Psoas muscle (tissue), 8 donors: ENCODE results near the gene MANEAL. TPM values are rescaled to one million over a fixed set of nuclear protein-coding genes. Genes with fewer than 3 reads are reported as not detected.

Experiments
- ATAC-seq, 4 donors: fragments of 200-7000 bp; cut with Tn5 transposase; one replicate each; pipeline ENCODE4 v1.9.1; 2020; ENCODE audit warnings: moderate library complexity in 3 of 4, mild to moderate bottlenecking in 2 of 4
- DNase-seq, 2 donors: peaks; one replicate each; pipeline ENCODE4 v3.0.0-alpha.2; 2020
- H3K27ac ChIP-seq: fragments of 200-600 bp; one replicate; pipeline ENCODE4 v1.8.0; 2022
- H3K27me3 ChIP-seq, 3 donors: fragments of 200-600 bp in 1 of 3; one replicate each; pipeline versions ENCODE4 v1.6.1 to v1.8.0; 2013 to 2022; ENCODE audit warnings: low read length in 2 of 3, mild to moderate bottlenecking in 2 of 3, moderate library complexity in 1 of 3; ENCODE audit not compliant: insufficient read depth in 3 of 3
- H3K36me3 ChIP-seq, 2 donors: fragments of 200-600 bp in 1 of 2; one replicate each; pipeline versions ENCODE4 v1.6.1 to v1.8.0; 2013 to 2022; ENCODE audit warnings: low read depth in 1 of 2, mild to moderate bottlenecking in 1 of 2, moderate library complexity in 1 of 2; ENCODE audit not compliant: insufficient read depth in 1 of 2
- H3K4me1 ChIP-seq: fragments of 200-600 bp; one replicate; pipeline ENCODE4 v1.8.0; 2022
- H3K4me3 ChIP-seq: fragments of 200-600 bp; one replicate; pipeline ENCODE4 v1.8.0; 2022; ENCODE audit warnings: mild to moderate bottlenecking
- H3K9me3 ChIP-seq: fragments of 200-600 bp; one replicate; pipeline ENCODE4 v1.8.0; 2022
- CTCF ChIP-seq: fragments of 200-600 bp; IDR thresholded peaks from one replicate; pipeline ENCODE4 v1.8.0; 2022; ENCODE audit warnings: antibody characterized with exemption
- WGBS, 3 donors: extraction: QIAGEN DNeasy Blood & Tissue Kit; methylation state at CpG; one replicate each; pipeline versions ENCODE4 v1.1.6 to v1.1.7; 2013; 5-methylcytosine and 5-hydroxymethylcytosine counted together
- intact Hi-C, 2 donors: fragments of 100-400 bp; cut with DNase I; formaldehyde crosslinking; loops; one replicate each; pipeline versions ENCODE4 v1.11.0 to v1.14.2; 2022
- polyA plus RNA-seq, 3 donors: library from polyadenylated mRNA; stranded (reverse); fragments of 200-250 nt; gene quantifications; one replicate each; pipeline ENCODE4 v1.2.3, GENCODE V29; 2013
- total RNA-seq, 4 donors: library from RNA; stranded (reverse); fragmentation: NEBNext Ultra II Directional in 2 of 4; extraction: Animal tissue kit (Norgen Biotek cat#: 25700) in 2 of 4; gene quantifications; one replicate each; pipeline versions ENCODE4 v1.2.1 to v1.2.4, GENCODE V29; 2021 to 2023
- donor health status: healthy with polysubstance abuse.
- donor health status: DM: no; HTN: no; CAD: no; lungs with moderate emphysema.
- donor health status: Bipolar disorder and iron deficiency.
- donor health status: healthy.
- donor health status: DM: yes; HTN: yes; CAD: no.
- donor health status: DM: no; HTN: no; CAD: no.
- donor health status: DM: no; HTN: no; CAD: no.
- donor health status: DM: yes; HTN: yes; CAD: no.

MANEAL gene
- total and polyA plus RNA-seq, 7 donors: 2.1 to 4.3 (median 3.4) TPM

- no peak overlapping the region for H3K27ac ChIP-seq
- intact Hi-C loops: no loop called here
- no peak for TF ChIP-seq CTCF
- H3K4me1 ChIP-seq: no peaks in the 10 kb centered on the region
- DNase-seq (no peak), ATAC-seq (no peak)
- no peaks in the 10 kb centered on the region for H3K9me3 ChIP-seq
- H3K27me3 ChIP-seq: peaks cover 2 to 62% (median 37%) of the 10 kb centered on the region in 3 donors
- WGBS, 3 donors: 72 to 88% (median 76%) methylated on average over 2 of the region's 2 CpGs
- no peaks in the 10 kb centered on the region for H3K36me3 ChIP-seq
- H3K4me3 ChIP-seq: no peak overlapping the region
These were observed 34.2 kb upstream of the MANEAL start for GRCh38 chr1:37759451-37759850.

GRCh38 chr1:37761416-37762095 lies 32.1 kb upstream of the MANEAL start:
- H3K4me1 ChIP-seq: no peaks in the 10 kb centered on the region
- 47 to 52% (median 51%) methylated on average over 65 to 68 of the region's 68 CpGs for WGBS, 3 donors
- H3K27ac ChIP-seq: no peak overlapping the region
- no peak for ATAC-seq
- no peaks in the 10 kb centered on the region for H3K9me3 ChIP-seq
- no peaks in the 10 kb centered on the region for H3K36me3 ChIP-seq
- DNase-seq: no peak
- H3K27me3 ChIP-seq: peaks cover 2 to 68% (median 41%) of the 10 kb centered on the region in 3 donors
- intact Hi-C loops: no loop called here
- TF ChIP-seq CTCF: no peak
- H3K4me3 ChIP-seq: no peak overlapping the region

DNA sequence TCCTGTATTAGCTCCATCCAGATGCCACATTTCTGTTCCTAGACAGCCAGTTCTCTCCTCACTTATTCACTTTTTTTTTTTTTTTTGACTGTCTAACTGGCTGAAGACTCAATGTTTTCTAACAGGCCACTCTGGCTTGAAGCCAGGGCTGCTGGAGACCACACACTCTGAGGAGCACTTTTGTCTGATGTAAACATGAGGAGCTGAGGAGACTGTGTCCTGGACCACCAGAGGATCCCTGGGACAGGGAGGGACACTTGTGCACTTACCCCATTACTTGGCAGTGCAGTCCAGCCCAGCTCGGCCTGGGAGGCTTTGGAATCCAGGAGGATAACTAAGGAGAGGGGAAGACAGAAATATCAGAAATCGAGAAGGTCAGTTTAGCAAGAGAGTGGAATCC lies 31.1 kb upstream of the MANEAL start:
- TF ChIP-seq CTCF: no peak
- no peak overlapping the region for H3K27ac ChIP-seq
- H3K4me1 ChIP-seq: no peaks in the 10 kb centered on the region
- no peaks in the 10 kb centered on the region for H3K36me3 ChIP-seq
- no peak overlapping the region for H3K4me3 ChIP-seq
- H3K9me3 ChIP-seq: no peaks in the 10 kb centered on the region
- intact Hi-C loops: no loop called here
- 50 to 56% (median 54%) methylated on average over 2 of the region's 2 CpGs for WGBS, 3 donors
- ATAC-seq (no peak), DNase-seq (no peak)
- peaks cover 4 to 74% (median 41%) of the 10 kb centered on the region in 3 donors for H3K27me3 ChIP-seq

- Histone ChIP-seq H3K27me3 (peaks cover 4 to 78% (median 32%) of the 10 kb centered on the region in 3 donors), H3K4me1 (no peaks in the 10 kb centered on the region), H3K36me3 (no peaks in the 10 kb centered on the region), H3K4me3 (no peak overlapping the region), H3K9me3 (no peaks in the 10 kb centered on the region), H3K27ac (no peak overlapping the region)
- no peak for ATAC-seq
- DNase-seq: no peak
- no peak for TF ChIP-seq CTCF
- intact Hi-C loops: no loop called here
- 19 to 25% (median 21%) methylated on average over 25 of the region's 25 CpGs for WGBS, 3 donors
These were observed 29.7 kb upstream of the MANEAL start for GRCh38 chr1:37763791-37764413.
